HEK293 (cell line): ENCODE results near the gene INPP5D.

Experiments used
- CTCF ChIA-PET: fragments of 350-600 bp; formaldehyde crosslinking; extraction: SDS; loops from one replicate; lab custom pipeline; 2021; ENCODE audit warnings: antibody characterized with exemption; lab: Yijun Ruan, JAX
- POLR2A ChIA-PET: fragments of 300-600 bp; formaldehyde crosslinking; extraction: SDS; loops from one replicate; lab custom pipeline; 2020; ENCODE audit warnings: antibody characterized with exemption, inconsistent platforms; lab: Yijun Ruan, JAX
- H3K27ac ChIP-seq: fragments of 200-500 bp; sonication (Bioruptor generic); 2 replicates; pipeline ENCODE4 v1.5.1; 2014; ENCODE audit warnings: low read depth, low read length, control low read depth, inconsistent platforms; ENCODE audit errors: extremely low read depth
- H3K36me3 ChIP-seq, 2 experiments: fragments of 200-500 bp in 1 of 2; sonication (Bioruptor generic) in 1 of 2; 1 replicate in 1 of 2; 2 replicates in 1 of 2; pipeline ENCODE4 v1.5.1; 2014 to 2017; ENCODE audit warnings: inconsistent platforms in 2 of 2, low read length in 2 of 2; ENCODE audit not compliant: control insufficient read depth in 2 of 2, insufficient read depth in 1 of 2
- H3K4me1 ChIP-seq: fragments of 200-500 bp; sonication (Bioruptor generic); 2 replicates; pipeline ENCODE4 v1.5.1; 2014; ENCODE audit warnings: mild to moderate bottlenecking, low read length, inconsistent platforms; ENCODE audit not compliant: control insufficient read depth, insufficient read depth
- H3K4me3 ChIP-seq: 2 replicates; pipeline ENCODE4 v1.5.1; 2011; ENCODE audit warnings: low read depth, mild to moderate bottlenecking, control low read depth, low read length, moderate library complexity
- H3K9me3 ChIP-seq: fragments of 200-500 bp; sonication (Bioruptor generic); 2 replicates; pipeline ENCODE4 v1.5.1; 2014; ENCODE audit warnings: low read depth, low read length, inconsistent platforms; ENCODE audit not compliant: control insufficient read depth, insufficient read depth
- IKZF3 ChIP-seq: fragments of 450-650 bp; IDR thresholded peaks from 2 replicates; pipeline ENCODE4 v1.5.0; 2018; ENCODE audit warnings: missing biosample characterization, mild to moderate bottlenecking, missing genetic modification characterization, moderate library complexity
- OSR2 ChIP-seq: fragments of 450-650 bp; formaldehyde crosslinking; IDR thresholded peaks from 2 replicates; pipeline ENCODE4 v1.5.1; 2016; ENCODE audit warnings: missing biosample characterization, missing genetic modification characterization
- SALL2 ChIP-seq: fragments of 450-650 bp; formaldehyde crosslinking; IDR thresholded peaks from 2 replicates; pipeline ENCODE4 v1.5.0; 2017; ENCODE audit warnings: missing biosample characterization, mild to moderate bottlenecking, missing genetic modification characterization, borderline replicate concordance
- YY1 ChIP-seq: fragments of 450-650 bp; formaldehyde crosslinking; IDR thresholded peaks from 2 replicates; pipeline ENCODE4 v1.5.1; 2018; ENCODE audit warnings: missing biosample characterization, missing genetic modification characterization
- ZBTB1 ChIP-seq: fragments of 450-650 bp; formaldehyde crosslinking; IDR thresholded peaks from 2 replicates; pipeline ENCODE4 v1.5.1; 2016; ENCODE audit warnings: missing biosample characterization, missing genetic modification characterization
- ZBTB20 ChIP-seq: fragments of 450-650 bp; formaldehyde crosslinking; IDR thresholded peaks from 2 replicates; pipeline ENCODE4 v1.5.1; 2016; ENCODE audit warnings: missing biosample characterization, missing genetic modification characterization
- ZBTB6 ChIP-seq: fragments of 450-650 bp; formaldehyde crosslinking; IDR thresholded peaks from 2 replicates; pipeline ENCODE4 v1.5.1; 2017; ENCODE audit warnings: missing biosample characterization, missing genetic modification characterization
- ZFHX2 ChIP-seq: fragments of 450-650 bp; formaldehyde crosslinking; conservative IDR thresholded peaks from 2 replicates; pipeline ENCODE4 v1.5.1; 2016; ENCODE audit warnings: missing biosample characterization, missing genetic modification characterization
- ZNF114 ChIP-seq: fragments of 450-650 bp; formaldehyde crosslinking; IDR thresholded peaks from 2 replicates; pipeline ENCODE4 v1.5.0; 2017; ENCODE audit warnings: missing biosample characterization, missing genetic modification characterization
- ZNF138 ChIP-seq: fragments of 450-650 bp; formaldehyde crosslinking; IDR thresholded peaks from 2 replicates; pipeline ENCODE4 v1.5.1; 2016; ENCODE audit warnings: missing biosample characterization, missing genetic modification characterization, borderline replicate concordance
- ZNF157 ChIP-seq: fragments of 450-650 bp; formaldehyde crosslinking; IDR thresholded peaks from 2 replicates; pipeline ENCODE4 v1.5.1; 2016; ENCODE audit warnings: missing biosample characterization, missing genetic modification characterization
- ZNF223 ChIP-seq: fragments of 450-650 bp; formaldehyde crosslinking; IDR thresholded peaks from 2 replicates; pipeline ENCODE4 v1.5.1; 2016; ENCODE audit warnings: missing biosample characterization, missing genetic modification characterization
- ZNF239 ChIP-seq: fragments of 450-650 bp; formaldehyde crosslinking; IDR thresholded peaks from 2 replicates; pipeline ENCODE4 v1.5.1; 2016; ENCODE audit warnings: missing biosample characterization, missing genetic modification characterization
- ZNF354C ChIP-seq: fragments of 450-650 bp; formaldehyde crosslinking; IDR thresholded peaks from 2 replicates; pipeline ENCODE4 v1.5.1; 2016; ENCODE audit warnings: missing biosample characterization, missing genetic modification characterization, low read depth, borderline replicate concordance
- ZNF37A ChIP-seq: fragments of 450-650 bp; IDR thresholded peaks from 2 replicates; pipeline ENCODE4 v1.5.1; 2018; ENCODE audit warnings: missing biosample characterization, missing genetic modification characterization
- ZNF426 ChIP-seq: fragments of 450-650 bp; formaldehyde crosslinking; IDR thresholded peaks from 2 replicates; pipeline ENCODE4 v1.5.1; 2017; ENCODE audit warnings: missing biosample characterization, missing genetic modification characterization, mild to moderate bottlenecking, inconsistent platforms, moderate library complexity
- ZNF510 ChIP-seq: fragments of 450-650 bp; formaldehyde crosslinking; IDR thresholded peaks from 2 replicates; pipeline ENCODE4 v1.5.1; 2018; ENCODE audit warnings: mild to moderate bottlenecking, missing genetic modification characterization, missing biosample characterization; ENCODE audit not compliant: insufficient replicate concordance
- ZNF585B ChIP-seq: fragments of 450-650 bp; formaldehyde crosslinking; IDR thresholded peaks from 2 replicates; pipeline ENCODE4 v1.5.1; 2016; ENCODE audit warnings: missing biosample characterization, missing genetic modification characterization
- ZNF621 ChIP-seq: fragments of 450-650 bp; formaldehyde crosslinking; IDR thresholded peaks from 2 replicates; pipeline ENCODE4 v1.5.1; 2017; ENCODE audit warnings: missing biosample characterization, missing genetic modification characterization
- ZNF626 ChIP-seq: fragments of 450-650 bp; sonication (Bioruptor Pico); formaldehyde crosslinking; IDR thresholded peaks from 2 replicates; pipeline ENCODE4 v1.5.1; 2018; ENCODE audit warnings: missing biosample characterization, missing genetic modification characterization, inconsistent platforms
- ZNF747 ChIP-seq: fragments of 450-650 bp; formaldehyde crosslinking; IDR thresholded peaks from 2 replicates; pipeline ENCODE4 v1.5.1; 2016; ENCODE audit warnings: missing biosample characterization, missing genetic modification characterization
- ZSCAN16 ChIP-seq: fragments of 450-650 bp; formaldehyde crosslinking; IDR thresholded peaks from 2 replicates; pipeline ENCODE4 v1.5.1; 2016; ENCODE audit warnings: missing biosample characterization, missing genetic modification characterization
- TF ChIP-seq, protein P1 (sequence below): fragments of 450-650 bp; formaldehyde crosslinking; IDR thresholded peaks from 2 replicates; pipeline ENCODE4 v1.5.1; 2017; ENCODE audit warnings: missing biosample characterization, missing genetic modification characterization
- TF ChIP-seq, protein P2 (sequence below): fragments of 450-650 bp; formaldehyde crosslinking; IDR thresholded peaks from 2 replicates; pipeline ENCODE4 v1.5.1; 2016; ENCODE audit warnings: missing biosample characterization, missing genetic modification characterization

The INPP5D gene

DNA sequence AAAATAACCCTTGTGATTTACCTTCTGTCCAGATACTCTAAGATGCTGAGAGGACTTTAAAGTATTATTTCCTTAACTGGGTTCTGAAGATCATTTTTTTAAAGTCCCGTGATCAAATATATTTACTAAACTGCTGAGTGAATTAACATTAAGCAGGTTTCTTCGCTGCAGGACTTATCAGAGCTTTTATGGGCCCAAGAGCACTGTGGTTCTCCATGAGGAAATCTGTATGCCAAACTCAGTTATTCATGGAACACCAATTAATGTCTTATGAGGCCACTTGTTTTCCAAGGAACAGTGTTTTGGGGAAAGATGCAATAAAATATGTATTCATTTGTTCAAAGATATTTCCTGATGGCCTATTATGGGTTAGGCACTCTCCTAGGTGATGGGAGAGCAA is 111.2 kb downstream of the INPP5D start:
- peaks cover 0 to 9% of the 10 kb centered on the region in 2 experiments; a peak in 1 of 3 replicates for H3K36me3 ChIP-seq
- CTCF ChIA-PET, result interaction anchor here (0.6 kb wide), 1 partner anchor 22 kb away, joined by 6 read pairs; no protein-coding TSS in a partner anchor
- no peaks in the 10 kb centered on the region for H3K9me3 ChIP-seq
- POLR2A ChIA-PET, result no interaction called here
- peak; percentile 67; the same call in 1 of the 2 replicates for TF ChIP-seq ZNF239 (tag by site-specific recombination)
- TF ChIP-seq OSR2 (tag by site-specific recombination), result no peak
- no peaks in the 10 kb centered on the region for H3K4me1 ChIP-seq
- H3K27ac ChIP-seq, result no peak overlapping the region
- H3K4me3 ChIP-seq, result no peak overlapping the region

- CTCF ChIA-PET, result interaction anchor here (0.6 kb wide), 1 partner anchor 10 kb away, joined by 3 read pairs; no protein-coding TSS in a partner anchor
- POLR2A ChIA-PET, result no interaction called here
- Histone ChIP-seq H3K4me1 (no peaks in the 10 kb centered on the region), H3K9me3 (no peaks in the 10 kb centered on the region), H3K4me3 (no peak overlapping the region), H3K36me3 (peaks cover 0 to 9% of the 10 kb centered on the region in 2 experiments; a peak in 1 of 3 replicates), H3K27ac (no peak overlapping the region)
- TF ChIP-seq ZSCAN16, result no peak
- no peak for TF ChIP-seq SALL2 (tag by site-specific recombination)
Observed at GRCh38 chr2:233173115-233173514, 113.0 kb downstream of the INPP5D start.

- CTCF ChIA-PET, result interaction anchor here (1.0 kb wide), 1 partner anchor 22 kb away, joined by 3 read pairs; no protein-coding TSS in a partner anchor
- no peaks in the 10 kb centered on the region for H3K4me1 ChIP-seq
- no peaks in the 10 kb centered on the region for H3K9me3 ChIP-seq
- TF ChIP-seq ZBTB1 (tag by site-specific recombination) (no peak), ZNF239 (tag by site-specific recombination) (no peak), ZBTB20 (tag by site-specific recombination) (no peak), ZNF157 (tag by site-specific recombination) (no peak), ZNF626 (no peak), ZBTB6 (tag by site-specific recombination) (no peak), ZFHX2 (tag by site-specific recombination) (no peak), ZNF426 (no peak), ZNF585B (tag by site-specific recombination) (no peak), ZNF621 (tag by site-specific recombination) (no peak), ZNF138 (no peak), ZNF354C (tag by site-specific recombination) (no peak)
- POLR2A ChIA-PET, result no interaction called here
- H3K4me3 ChIP-seq, result no peak overlapping the region
- H3K27ac ChIP-seq, result no peak overlapping the region
- peaks cover 0 to 8% of the 10 kb centered on the region in 2 experiments; a peak in 1 of 3 replicates for H3K36me3 ChIP-seq
Observed at GRCh38 chr2:233174137-233174536, 114.0 kb downstream of the INPP5D start.

DNA sequence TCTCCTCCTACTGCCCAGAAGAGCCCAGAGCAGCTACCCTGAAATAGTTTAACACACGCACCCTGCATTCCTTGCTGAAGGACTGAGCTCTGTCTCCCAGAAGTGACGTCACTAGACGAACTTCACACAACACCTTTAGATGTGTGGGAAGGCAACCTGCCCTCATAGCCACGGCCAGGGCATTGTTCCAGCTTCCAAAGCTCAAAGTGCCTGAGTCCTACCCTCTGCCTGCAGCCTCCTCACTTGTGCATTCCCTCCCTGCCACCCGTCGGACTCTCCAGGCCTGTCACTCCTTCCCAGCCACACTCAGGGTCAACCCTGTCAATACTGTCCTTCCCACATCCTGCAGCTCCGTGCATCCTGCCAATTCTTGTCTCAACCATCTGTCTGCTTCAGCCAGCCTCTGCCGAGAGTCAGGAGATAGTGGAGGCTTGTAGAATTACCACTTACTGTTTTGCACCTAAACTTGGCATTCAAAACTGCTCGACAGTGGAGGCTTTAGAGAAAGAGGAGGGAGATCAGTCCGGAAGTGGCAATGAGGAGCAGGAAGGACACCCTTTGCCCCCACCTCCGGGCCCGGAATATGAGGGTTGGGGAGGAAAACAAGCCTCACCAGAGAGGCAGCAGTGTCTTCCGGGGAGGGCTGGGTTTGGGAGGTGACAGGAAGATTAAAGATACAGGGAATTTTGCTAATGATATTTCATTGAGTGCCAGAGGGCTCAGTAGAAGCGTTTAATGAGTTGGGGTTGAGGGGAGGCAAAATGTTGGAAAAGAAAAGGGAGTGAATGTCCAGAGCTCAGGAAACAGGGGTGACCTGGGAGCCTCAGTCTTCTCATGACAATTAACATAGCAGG is 119.1 kb downstream of the INPP5D start:
- POLR2A ChIA-PET, result no interaction called here
- CTCF ChIA-PET, result interaction anchor here (0.7 kb wide), 1 partner anchor 148 kb away, joined by 3 read pairs; no protein-coding TSS in a partner anchor
- Histone ChIP-seq H3K27ac (no peak overlapping the region), H3K4me3 (no peak overlapping the region), H3K9me3 (no peaks in the 10 kb centered on the region), H3K4me1 (no peaks in the 10 kb centered on the region), H3K36me3 (peaks cover 0 to 10% of the 10 kb centered on the region in 2 experiments; a peak in 1 of 3 replicates)
- TF ChIP-seq, protein P1, sequence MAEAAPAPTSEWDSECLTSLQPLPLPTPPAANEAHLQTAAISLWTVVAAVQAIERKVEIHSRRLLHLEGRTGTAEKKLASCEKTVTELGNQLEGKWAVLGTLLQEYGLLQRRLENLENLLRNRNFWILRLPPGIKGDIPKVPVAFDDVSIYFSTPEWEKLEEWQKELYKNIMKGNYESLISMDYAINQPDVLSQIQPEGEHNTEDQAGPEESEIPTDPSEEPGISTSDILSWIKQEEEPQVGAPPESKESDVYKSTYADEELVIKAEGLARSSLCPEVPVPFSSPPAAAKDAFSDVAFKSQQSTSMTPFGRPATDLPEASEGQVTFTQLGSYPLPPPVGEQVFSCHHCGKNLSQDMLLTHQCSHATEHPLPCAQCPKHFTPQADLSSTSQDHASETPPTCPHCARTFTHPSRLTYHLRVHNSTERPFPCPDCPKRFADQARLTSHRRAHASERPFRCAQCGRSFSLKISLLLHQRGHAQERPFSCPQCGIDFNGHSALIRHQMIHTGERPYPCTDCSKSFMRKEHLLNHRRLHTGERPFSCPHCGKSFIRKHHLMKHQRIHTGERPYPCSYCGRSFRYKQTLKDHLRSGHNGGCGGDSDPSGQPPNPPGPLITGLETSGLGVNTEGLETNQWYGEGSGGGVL (tag by site-specific recombination), result no peak
- no peak for TF ChIP-seq ZNF510 (tag by site-specific recombination)
- TF ChIP-seq IKZF3 (tag by site-specific recombination), result no peak
- no peak for TF ChIP-seq ZNF747 (tag by site-specific recombination)
- no peak for TF ChIP-seq ZNF114 (tag by site-specific recombination)
- TF ChIP-seq, protein P2, sequence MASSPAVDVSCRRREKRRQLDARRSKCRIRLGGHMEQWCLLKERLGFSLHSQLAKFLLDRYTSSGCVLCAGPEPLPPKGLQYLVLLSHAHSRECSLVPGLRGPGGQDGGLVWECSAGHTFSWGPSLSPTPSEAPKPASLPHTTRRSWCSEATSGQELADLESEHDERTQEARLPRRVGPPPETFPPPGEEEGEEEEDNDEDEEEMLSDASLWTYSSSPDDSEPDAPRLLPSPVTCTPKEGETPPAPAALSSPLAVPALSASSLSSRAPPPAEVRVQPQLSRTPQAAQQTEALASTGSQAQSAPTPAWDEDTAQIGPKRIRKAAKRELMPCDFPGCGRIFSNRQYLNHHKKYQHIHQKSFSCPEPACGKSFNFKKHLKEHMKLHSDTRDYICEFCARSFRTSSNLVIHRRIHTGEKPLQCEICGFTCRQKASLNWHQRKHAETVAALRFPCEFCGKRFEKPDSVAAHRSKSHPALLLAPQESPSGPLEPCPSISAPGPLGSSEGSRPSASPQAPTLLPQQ (tag by site-specific recombination), result no peak
- no peak for TF ChIP-seq ZNF37A (tag by site-specific recombination)
- TF ChIP-seq YY1, result no peak
- TF ChIP-seq ZNF223 (tag by site-specific recombination), result no peak
